B cell (primary cell): Measurements from ENCODE around the gene TRAPPC12. TPM values are rescaled to one million over a fixed set of nuclear protein-coding genes. Genes with fewer than 3 reads are reported as not detected.

ENCODE experiments used
- ATAC-seq: fragments of 200-7000 bp; cut with Tn5 transposase; one replicate; pipeline ENCODE4 v1.10.0; 2021; ENCODE audit warnings: low read depth, mild to moderate bottlenecking, moderate number of reproducible peaks, moderate library complexity
- CTCF ChIA-PET: fragments of 350-600 bp; sonication (Branson Sonifier 250); formaldehyde crosslinking; loops from one replicate; lab custom pipeline; 2021; ENCODE audit warnings: antibody characterized with exemption, inconsistent platforms; lab: Charles Lee
- POLR2A ChIA-PET: fragments of 350-600 bp; sonication (Branson Sonifier 250); formaldehyde crosslinking; loops from one replicate; lab custom pipeline; 2021; ENCODE audit warnings: antibody characterized with exemption; lab: Charles Lee
- DNase-seq: peaks from one replicate; pipeline ENCODE4 v3.0.0; 2013
- H2AFZ ChIP-seq: 2 replicates; pipeline ENCODE4 v1.6.1; 2012; ENCODE audit warnings: mild to moderate bottlenecking, low read depth, low read length; ENCODE audit not compliant: insufficient read depth, poor library complexity, severe bottlenecking
- H3K27ac ChIP-seq, 2 donors: 1 replicate in 1 of 2; 2 replicates in 1 of 2; pipeline ENCODE4 v1.5.1; 2012 to 2013; ENCODE audit warnings: low read length in 2 of 2, mild to moderate bottlenecking in 2 of 2, moderate library complexity in 1 of 2
- H3K27me3 ChIP-seq, 4 experiments: fragments of 200-600 bp in 1 of 4; sonication (generic) in 1 of 4; replicated peaks in 1 of 4; 1 replicate in 2 of 4; 2 replicates in 2 of 4; pipeline versions ENCODE4 v1.6.1 to v1.7.0; 2013 to 2016; ENCODE audit warnings: low read length in 3 of 4, mild to moderate bottlenecking in 2 of 4, mixed read lengths in 1 of 4, moderate library complexity in 1 of 4; ENCODE audit not compliant: insufficient read depth in 4 of 4, control insufficient read depth in 3 of 4; ENCODE audit errors: control extremely low read depth in 1 of 4
- H3K36me3 ChIP-seq, 2 experiments: replicated peaks in 1 of 2; 1 replicate in 1 of 2; 2 replicates in 1 of 2; pipeline versions ENCODE4 v1.6.1 to v1.7.1; 2013; ENCODE audit warnings: low read length in 1 of 2; ENCODE audit not compliant: insufficient read depth in 2 of 2, control insufficient read depth in 1 of 2; ENCODE audit errors: control extremely low read depth in 1 of 2, extremely low read depth in 1 of 2
- H3K4me1 ChIP-seq, 2 donors: fragments of 200-600 bp in 1 of 2; sonication (generic) in 1 of 2; 1 replicate in 1 of 2; 2 replicates in 1 of 2; pipeline versions ENCODE4 v1.5.1 to v1.6.1; 2013 to 2017; ENCODE audit warnings: low read length in 2 of 2; ENCODE audit not compliant: control insufficient read depth in 2 of 2, insufficient read depth in 2 of 2
- H3K4me2 ChIP-seq: replicated peaks from 2 replicates; pipeline ENCODE3; 2012; ENCODE audit warnings: mild to moderate bottlenecking, low read depth, low read length; ENCODE audit not compliant: poor library complexity, severe bottlenecking
- H3K4me3 ChIP-seq, 5 experiments: fragments of 200-600 bp in 1 of 5; sonication (generic) in 1 of 5; 1 replicate in 3 of 5; 2 replicates in 2 of 5; pipeline versions ENCODE4 v1.5.1 to v1.7.0; 2011 to 2016; ENCODE audit warnings: low read length in 4 of 5, mild to moderate bottlenecking in 4 of 5, low read depth in 2 of 5, control low read depth in 1 of 5, moderate library complexity in 1 of 5; ENCODE audit not compliant: insufficient read depth in 1 of 5; ENCODE audit errors: control extremely low read depth in 1 of 5, extremely low read depth in 1 of 5
- H3K79me2 ChIP-seq: fragments of 200-600 bp; sonication (generic); one replicate; pipeline ENCODE4 v1.6.0; 2016; ENCODE audit warnings: low read length; ENCODE audit not compliant: control insufficient read depth, insufficient read depth
- H3K9ac ChIP-seq: fragments of 200-600 bp; sonication (generic); 2 replicates; pipeline ENCODE4 v1.6.1; 2017; ENCODE audit warnings: mild to moderate bottlenecking, low read length, moderate library complexity
- H3K9me3 ChIP-seq, 3 donors: one replicate each; pipeline versions ENCODE4 v1.6.1 to v1.7.1; 2013; ENCODE audit warnings: low read length in 2 of 3; ENCODE audit not compliant: control insufficient read depth in 2 of 3, insufficient read depth in 1 of 3; ENCODE audit errors: control extremely low read depth in 1 of 3
- H4K20me1 ChIP-seq: 2 replicates; pipeline ENCODE4 v1.6.0; 2012; ENCODE audit warnings: mild to moderate bottlenecking, low read length; ENCODE audit not compliant: insufficient read depth, control insufficient read depth, poor library complexity, severe bottlenecking
- H3K27ac Mint-ChIP-seq: one replicate; pipeline ENCODE4 v1.8.0; 2021; ENCODE audit warnings: mixed read lengths
- H3K27me3 Mint-ChIP-seq: one replicate; pipeline ENCODE4 v1.8.0; 2021; ENCODE audit warnings: mixed read lengths
- H3K4me1 Mint-ChIP-seq: one replicate; pipeline ENCODE4 v1.8.0; 2021; ENCODE audit warnings: mixed read lengths
- H3K4me3 Mint-ChIP-seq: one replicate; pipeline ENCODE4 v1.8.0; 2021; ENCODE audit warnings: mixed read lengths
- H3K9me3 Mint-ChIP-seq: one replicate; pipeline ENCODE4 v1.8.0; 2022; ENCODE audit warnings: mixed read lengths; ENCODE audit not compliant: insufficient read depth
- EZH2 ChIP-seq: IDR thresholded peaks from 2 replicates; pipeline ENCODE4 v1.6.1; 2012; ENCODE audit warnings: borderline replicate concordance, low read depth, mild to moderate bottlenecking, moderate library complexity, low read length; ENCODE audit not compliant: insufficient read depth, poor library complexity, severe bottlenecking
- WGBS: methylation state at CpG from one replicate; pipeline ENCODE4 v1.1.5; 2013; ENCODE audit warnings: missing lambda C conversion rate; ENCODE audit not compliant: insufficient coverage; 5-methylcytosine and 5-hydroxymethylcytosine counted together
- intact Hi-C: fragments of 100-400 bp; cut with micrococcal nuclease; formaldehyde crosslinking; loops from one replicate; pipeline ENCODE4 v1.10.0; 2022
- polyA plus RNA-seq: library from polyadenylated mRNA; depleted of rRNA; stranded (reverse); fragments of >200 nt; gene quantifications from 2 replicates; pipeline ENCODE4 v1.2.3, GENCODE V29; 2012
- total RNA-seq, 2 donors: library from RNA; stranded (reverse); fragments of 120-200 nt in 1 of 2; gene quantifications; 1 replicate in 1 of 2; 2 replicates in 1 of 2; pipeline versions ENCODE4 v1.2.3 to v1.2.4, GENCODE V29; 2013 to 2022
- TF ChIP-seq, protein P1 (sequence below): fragments of 200-600 bp; IDR thresholded peaks from one replicate; pipeline ENCODE4 v1.8.0; 2022; ENCODE audit warnings: antibody characterized with exemption, mild to moderate bottlenecking

TRAPPC12 gene
- total and polyA plus RNA-seq, 2 donors (not counting 1 experiment from before 2014, with no cell fraction given): 80.9 to 151 TPM

- TF ChIP-seq EZH2: no peak
- TF ChIP-seq, protein P1, sequence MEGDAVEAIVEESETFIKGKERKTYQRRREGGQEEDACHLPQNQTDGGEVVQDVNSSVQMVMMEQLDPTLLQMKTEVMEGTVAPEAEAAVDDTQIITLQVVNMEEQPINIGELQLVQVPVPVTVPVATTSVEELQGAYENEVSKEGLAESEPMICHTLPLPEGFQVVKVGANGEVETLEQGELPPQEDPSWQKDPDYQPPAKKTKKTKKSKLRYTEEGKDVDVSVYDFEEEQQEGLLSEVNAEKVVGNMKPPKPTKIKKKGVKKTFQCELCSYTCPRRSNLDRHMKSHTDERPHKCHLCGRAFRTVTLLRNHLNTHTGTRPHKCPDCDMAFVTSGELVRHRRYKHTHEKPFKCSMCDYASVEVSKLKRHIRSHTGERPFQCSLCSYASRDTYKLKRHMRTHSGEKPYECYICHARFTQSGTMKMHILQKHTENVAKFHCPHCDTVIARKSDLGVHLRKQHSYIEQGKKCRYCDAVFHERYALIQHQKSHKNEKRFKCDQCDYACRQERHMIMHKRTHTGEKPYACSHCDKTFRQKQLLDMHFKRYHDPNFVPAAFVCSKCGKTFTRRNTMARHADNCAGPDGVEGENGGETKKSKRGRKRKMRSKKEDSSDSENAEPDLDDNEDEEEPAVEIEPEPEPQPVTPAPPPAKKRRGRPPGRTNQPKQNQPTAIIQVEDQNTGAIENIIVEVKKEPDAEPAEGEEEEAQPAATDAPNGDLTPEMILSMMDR: no peak
- Histone ChIP-seq H3K9me3 (no peaks in the 10 kb centered on the region), H3K36me3 (peaks cover 2 to 42% of the 10 kb centered on the region in 2 experiments), H3K4me1 (no peaks in the 10 kb centered on the region), H3K27me3 (no peaks in the 10 kb centered on the region), H3K4me2 (no peak overlapping the region), H3K4me3 (no peak overlapping the region), H2AFZ (no peak overlapping the region), H4K20me1 (peaks cover 19% of the 10 kb centered on the region), H3K9ac (no peak overlapping the region), H3K79me2 (peaks cover 14% of the 10 kb centered on the region), H3K27ac (no peak overlapping the region)
- WGBS: 99% methylated on average over 6 of the region's 11 CpGs
- CTCF ChIA-PET: interaction anchor here (4.3 kb wide), 1 partner anchor 19 kb away, joined by 25 read pairs; no protein-coding TSS in a partner anchor
- Mint-ChIP-seq H3K9me3 (no peaks in the 10 kb centered on the region), H3K27me3 (no peaks in the 10 kb centered on the region), H3K27ac (no peak overlapping the region), H3K4me3 (no peak overlapping the region), H3K4me1 (peaks cover 8% of the 10 kb centered on the region)
- intact Hi-C loops: no loop called here
- POLR2A ChIA-PET: no interaction called here
- no peak for ATAC-seq
- no peak for DNase-seq
Measured at GRCh38 chr2:3443083-3443482, 63.6 kb downstream of the TRAPPC12 start.

DNA sequence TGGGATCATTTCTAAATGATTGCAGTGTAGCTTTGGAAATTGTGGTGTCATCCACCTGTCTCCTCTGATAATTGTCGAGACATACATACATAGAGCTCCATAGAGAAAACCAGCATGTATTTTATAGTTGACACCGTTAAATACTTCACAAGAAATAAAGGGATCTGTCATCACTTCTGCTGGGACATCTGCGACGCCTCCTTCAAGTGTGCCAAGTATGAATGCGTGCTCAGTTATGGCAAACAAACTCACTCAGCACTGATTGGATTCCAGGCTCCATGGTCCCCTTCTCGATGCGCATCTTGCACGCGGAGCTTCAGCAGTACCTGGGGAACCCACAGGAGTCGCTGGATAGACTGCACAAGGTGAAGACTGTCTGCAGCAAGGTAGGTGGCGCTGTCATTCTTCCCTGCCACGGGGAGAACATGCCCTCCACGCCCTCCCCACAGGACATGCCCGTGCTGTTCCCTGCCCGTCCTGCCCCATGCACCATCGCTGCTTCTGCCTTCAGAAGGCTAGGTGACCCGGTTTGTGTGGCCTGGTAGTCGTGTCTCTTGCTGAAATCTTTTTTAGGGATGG lies 64.1 kb downstream of the TRAPPC12 start:
- H3K4me1 Mint-ChIP-seq: peaks cover 8% of the 10 kb centered on the region
- H3K27ac Mint-ChIP-seq: no peak overlapping the region
- intact Hi-C loops: no loop called here
- peaks cover 14% of the 10 kb centered on the region for H3K79me2 ChIP-seq
- H3K36me3 ChIP-seq: peaks cover 2 to 43% of the 10 kb centered on the region in 2 experiments
- H3K4me3 Mint-ChIP-seq: no peak overlapping the region
- no peak overlapping the region for H2AFZ ChIP-seq
- no peak overlapping the region for H3K27ac ChIP-seq
- no peaks in the 10 kb centered on the region for H3K27me3 ChIP-seq
- ChIA-PET CTCF (interaction anchor here (4.3 kb wide), 1 partner anchor 20 kb away, joined by 25 read pairs; no protein-coding TSS in a partner anchor), POLR2A (no interaction called here)
- ATAC-seq (no peak), DNase-seq (no peak)
- H4K20me1 ChIP-seq: peaks cover 19% of the 10 kb centered on the region
- H3K9me3 Mint-ChIP-seq: no peaks in the 10 kb centered on the region
- no peak overlapping the region for H3K4me2 ChIP-seq
- no peak overlapping the region for H3K4me3 ChIP-seq
- no peaks in the 10 kb centered on the region for H3K27me3 Mint-ChIP-seq
- no peak overlapping the region for H3K9ac ChIP-seq
- H3K9me3 ChIP-seq: no peaks in the 10 kb centered on the region
- 97% methylated on average over 16 of the region's 18 CpGs for WGBS
- TF ChIP-seq EZH2: no peak
- TF ChIP-seq, protein P1: no peak
- H3K4me1 ChIP-seq: no peaks in the 10 kb centered on the region
